SK-N-SH (cell line): Measurements from ENCODE around the gene SERPINB13. TPM values are rescaled to one million over a fixed set of nuclear protein-coding genes. Genes with fewer than 3 reads are reported as not detected.

ENCODE experiments used
- CTCF ChIA-PET: fragments of 300-600, 350-600 bp; formaldehyde crosslinking; extraction: SDS; loops from one replicate; lab custom pipeline; 2021; lab: Yijun Ruan, JAX
- POLR2A ChIA-PET: fragments of 350-600 bp; sonication (Branson Sonifier 250); formaldehyde crosslinking; extraction: SDS; loops from one replicate; lab custom pipeline; 2020; ENCODE audit warnings: antibody characterized with exemption, inconsistent platforms; lab: Yijun Ruan, JAX
- DNase-seq: peaks from one replicate; pipeline ENCODE4 v3.0.0; 2012
- H2AFZ ChIP-seq: fragments of 200-600 bp; sonication (generic); 2 replicates; pipeline ENCODE4 v1.8.1; 2016; ENCODE audit warnings: antibody characterized with exemption, mild to moderate bottlenecking, low read depth
- H3F3A ChIP-seq: fragments of 200-600 bp; sonication (generic); replicated peaks from 2 replicates; pipeline ENCODE3; 2016; ENCODE audit warnings: antibody characterized with exemption, mild to moderate bottlenecking; ENCODE audit not compliant: insufficient read depth
- H3K27ac ChIP-seq, 2 experiments: fragments of 200-500 bp in 1 of 2; fragments of 200-600 bp in 1 of 2; sonication (Bioruptor generic) in 1 of 2; sonication (generic), shearing (Covaris generic) in 1 of 2; 2 replicates each; pipeline versions ENCODE4 v1.5.1 to v1.6.1; 2014 to 2016; ENCODE audit warnings: low read depth in 2 of 2, inconsistent platforms in 1 of 2, low read length in 1 of 2, mild to moderate bottlenecking in 1 of 2, mixed read lengths in 1 of 2
- H3K27me3 ChIP-seq: fragments of 200-600 bp; sonication (generic), shearing (Covaris generic); 2 replicates; pipeline ENCODE4 v1.6.1; 2016; ENCODE audit warnings: mixed run types; ENCODE audit not compliant: insufficient read depth
- H3K36me3 ChIP-seq, 2 experiments: fragments of 200-500 bp in 1 of 2; fragments of 200-600 bp in 1 of 2; sonication (Bioruptor generic) in 1 of 2; sonication (generic) in 1 of 2; replicated peaks in 1 of 2; 2 replicates each; pipeline versions ENCODE3 to v1.5.1; 2014 to 2016; ENCODE audit warnings: low read length in 1 of 2, mild to moderate bottlenecking in 1 of 2; ENCODE audit not compliant: insufficient read depth in 2 of 2, control insufficient read depth in 1 of 2
- H3K4me1 ChIP-seq, 2 experiments: fragments of 200-500 bp in 1 of 2; fragments of 200-600 bp in 1 of 2; sonication (Bioruptor generic) in 1 of 2; sonication (generic), shearing (Covaris generic) in 1 of 2; 2 replicates each; pipeline versions ENCODE4 v1.5.1 to v1.6.1; 2014 to 2016; ENCODE audit warnings: low read depth in 1 of 2, low read length in 1 of 2, mixed run types in 1 of 2; ENCODE audit not compliant: insufficient read depth in 2 of 2, control insufficient read depth in 1 of 2
- H3K4me2 ChIP-seq: fragments of 200-600 bp; sonication (generic), shearing (Covaris generic); 2 replicates; pipeline ENCODE4 v1.6.1; 2017; ENCODE audit warnings: mixed run types
- H3K4me3 ChIP-seq, 2 experiments: fragments of 200-500 bp in 1 of 2; fragments of 200-600 bp in 1 of 2; sonication (Bioruptor generic) in 1 of 2; sonication (generic), shearing (Covaris generic) in 1 of 2; 2 replicates each; pipeline versions ENCODE4 v1.5.1 to v1.8.1; 2014 to 2016; ENCODE audit warnings: low read depth in 2 of 2, inconsistent platforms in 1 of 2, low read length in 1 of 2, mild to moderate bottlenecking in 1 of 2, mixed read lengths in 1 of 2, moderate library complexity in 1 of 2
- H3K79me2 ChIP-seq: fragments of 200-600 bp; sonication (generic); 2 replicates; pipeline ENCODE4 v1.8.1; 2017; ENCODE audit warnings: mild to moderate bottlenecking; ENCODE audit not compliant: insufficient read depth
- H3K9ac ChIP-seq: fragments of 200-600 bp; sonication (generic); 2 replicates; pipeline ENCODE4 v1.6.1; 2017; ENCODE audit warnings: mixed run types
- H3K9me2 ChIP-seq: fragments of 200-600 bp; sonication (generic); 2 replicates; pipeline ENCODE4 v1.6.1; 2017; ENCODE audit warnings: mixed run types
- H3K9me3 ChIP-seq: fragments of 200-600 bp; sonication (generic); 2 replicates; pipeline ENCODE4 v1.6.1; 2017; ENCODE audit warnings: mixed run types, mild to moderate bottlenecking, moderate library complexity
- H4K20me1 ChIP-seq: fragments of 200-600 bp; sonication (generic); 2 replicates; pipeline ENCODE4 v1.6.1; 2017; ENCODE audit warnings: mild to moderate bottlenecking, mixed run types; ENCODE audit not compliant: insufficient read depth
- CHD2 ChIP-seq: fragments of 150-350 bp; IDR thresholded peaks from 2 replicates; pipeline ENCODE4 v1.6.1; 2018; ENCODE audit warnings: low read length; ENCODE audit not compliant: partially characterized antibody
- CTCF ChIP-seq: fragments of 200-600 bp; sonication (generic); IDR thresholded peaks from 2 replicates; pipeline ENCODE4 v1.6.1; 2017; ENCODE audit warnings: antibody characterized with exemption, mild to moderate bottlenecking, moderate library complexity
- ELF1 ChIP-seq: IDR thresholded peaks from 2 replicates; pipeline ENCODE4 v1.4.0; 2012
- EP300 ChIP-seq, 2 experiments: IDR thresholded peaks; 2 replicates each; pipeline versions ENCODE4 v1.4.0 to v1.6.1; 2012; ENCODE audit warnings: borderline replicate concordance in 1 of 2, low read depth in 1 of 2, low read length in 1 of 2
- FOXJ3 ChIP-seq: sonication (generic); formaldehyde crosslinking; IDR thresholded peaks from 2 replicates; pipeline ENCODE4 v1.5.1; 2020; ENCODE audit warnings: mild to moderate bottlenecking, missing genetic modification reagents
- FOXM1 ChIP-seq: IDR thresholded peaks from 2 replicates; pipeline ENCODE4 v1.4.0; 2012; ENCODE audit warnings: low read depth, mild to moderate bottlenecking
- GATA2 ChIP-seq: sonication (generic); formaldehyde crosslinking; IDR thresholded peaks from 2 replicates; pipeline ENCODE4 v1.5.0; 2020; ENCODE audit warnings: mild to moderate bottlenecking, missing genetic modification reagents
- MEF2A ChIP-seq: IDR thresholded peaks from 2 replicates; pipeline ENCODE4 v1.4.0; 2012; ENCODE audit warnings: low read depth, borderline replicate concordance
- MXI1 ChIP-seq: IDR thresholded peaks from 2 replicates; pipeline ENCODE4 v1.6.1; 2012; ENCODE audit warnings: mild to moderate bottlenecking, low read depth, low read length, improper control_type of control experiment
- NRF1 ChIP-seq: IDR thresholded peaks from 2 replicates; pipeline ENCODE4 v1.6.1; 2012; ENCODE audit warnings: low read depth, mild to moderate bottlenecking, low read length
- PBX3 ChIP-seq: IDR thresholded peaks from 2 replicates; pipeline ENCODE4; 2012
- REST ChIP-seq: IDR thresholded peaks from 2 replicates; pipeline ENCODE4 v1.6.1; 2012; ENCODE audit warnings: mild to moderate bottlenecking, low read depth, low read length, moderate library complexity
- RXRA ChIP-seq: IDR thresholded peaks from 2 replicates; pipeline ENCODE4 v1.4.0; 2012; ENCODE audit warnings: low read depth, mild to moderate bottlenecking, borderline replicate concordance
- TAF1 ChIP-seq: IDR thresholded peaks from 2 replicates; pipeline ENCODE4 v1.6.1; 2012; ENCODE audit warnings: low read depth, mild to moderate bottlenecking, low read length, moderate library complexity, borderline replicate concordance
- TCF12 ChIP-seq: IDR thresholded peaks from 2 replicates; pipeline ENCODE4 v1.4.0; 2012
- USF1 ChIP-seq: IDR thresholded peaks from 2 replicates; pipeline ENCODE4 v1.4.0; 2012; ENCODE audit warnings: low read depth, borderline replicate concordance
- USF2 ChIP-seq: fragments of 150-350 bp; IDR thresholded peaks from 2 replicates; pipeline ENCODE4 v1.6.1; 2017; ENCODE audit warnings: antibody characterized with exemption, low read length, low read depth, borderline replicate concordance
- YY1 ChIP-seq: IDR thresholded peaks from 2 replicates; pipeline ENCODE4 v1.4.0; 2012; ENCODE audit warnings: low read depth, mild to moderate bottlenecking
- WGBS: methylation state at CpG from one replicate; pipeline ENCODE4 v1.1.6; 2017; ENCODE audit warnings: low lambda C conversion rate; 5-methylcytosine and 5-hydroxymethylcytosine counted together
- polyA plus RNA-seq, 3 experiments: library from polyadenylated mRNA; depleted of rRNA; stranded (reverse); fragments of >200 nt; gene quantifications; 2 replicates each; pipeline ENCODE4 v1.2.3, GENCODE V29; 2012

The SERPINB13 gene
- polyA plus RNA-seq, 1 of the 3 experiments (the other 2 are of a cell fraction): not detected

- no peak for TF ChIP-seq PBX3
- TF ChIP-seq GATA2: no peak
Measured at GRCh38 chr18:63592471-63592870, 5.3 kb downstream of the SERPINB13 start (continued).

GRCh38 chr18:63596964-63597363, 9.8 kb downstream of the SERPINB13 start:
- TF ChIP-seq REST (no peak), CHD2 (no peak), NRF1 (no peak), FOXJ3 (no peak), RXRA (no peak), CTCF (no peak), EP300 (IDR thresholded peaks at IDR 0.05; ENCODE audit: borderline replicate concordance in 1 of 2, low read depth in 1 of 2, low read length in 1 of 2) (no peak), GATA2 (no peak), USF2 (no peak), PBX3 (no peak), YY1 (no peak), ELF1 (no peak), USF1 (no peak), TCF12 (no peak), FOXM1 (no peak), MXI1 (no peak), TAF1 (no peak), MEF2A (no peak)
- WGBS: 4% methylated on average over 14 of the region's 14 CpGs

More at GRCh38 chr18:63596964-63597363, 9.8 kb downstream of the SERPINB13 start:
- Histone ChIP-seq H3K9me3 (no peaks in the 10 kb centered on the region), H3K4me3 (no peak overlapping the region), H3K9ac (no peak overlapping the region), H4K20me1 (no peaks in the 10 kb centered on the region), H3K27ac (no peak overlapping the region), H3K27me3 (peaks cover 11% of the 10 kb centered on the region; the same call in 1 of the 2 replicates), H2AFZ (no peak overlapping the region), H3K9me2 (no peaks in the 10 kb centered on the region), H3K79me2 (no peaks in the 10 kb centered on the region), H3K4me1 (no peaks in the 10 kb centered on the region; a peak in 1 of 4 replicates), H3K4me2 (peak overlapping the region; percentile 33; the same call in 1 of the 2 replicates), H3K36me3 (no peaks in the 10 kb centered on the region), H3F3A (no peaks in the 10 kb centered on the region)
- ChIA-PET CTCF (interaction anchor here (1.0 kb wide), 1 partner anchor 78 kb away, joined by 4 read pairs; no protein-coding TSS in a partner anchor), POLR2A (no interaction called here)
- no peak for DNase-seq
